Keratinocyte (primary cell): ENCODE results near the gene FNBP1.

Experiments
- CTCF ChIP-seq, 3 experiments: IDR thresholded peaks in 1 of 3; conservative IDR thresholded peaks in 1 of 3; optimal IDR thresholded peaks in 1 of 3; 2 replicates in 2 of 3; 3 replicates in 1 of 3; pipeline versions ENCODE3 to v1.5.1; 2011; ENCODE audit warnings: low read length in 3 of 3, mild to moderate bottlenecking in 3 of 3, moderate library complexity in 2 of 3, control low read depth in 1 of 3, inconsistent platforms in 1 of 3; ENCODE audit not compliant: insufficient read depth in 2 of 3; ENCODE audit errors: extremely low read depth in 1 of 3
- EZH2 ChIP-seq: IDR thresholded peaks from one replicate; pipeline ENCODE4 v1.6.1; 2012; ENCODE audit warnings: inconsistent platforms, mild to moderate bottlenecking, low read length, moderate library complexity

- no peak for TF ChIP-seq CTCF (optimal IDR thresholded peaks at IDR 0.05 in 1 of 3, IDR thresholded peaks at IDR 0.05 in 1 of 3, conservative IDR thresholded peaks at IDR 0.05 in 1 of 3; ENCODE audit: extremely low read depth in 1 of 3, insufficient read depth in 2 of 3, low read length in 3 of 3)
- TF ChIP-seq EZH2: no peak
These were observed 12.3 kb downstream of the FNBP1 start for GRCh38 chr9:130030651-130031127.
